ENCODE results near the gene TSPAN9. TPM values are rescaled to one million over a fixed set of nuclear protein-coding genes. Genes with fewer than 3 reads are reported as not detected.

The TSPAN9 gene, protein sequence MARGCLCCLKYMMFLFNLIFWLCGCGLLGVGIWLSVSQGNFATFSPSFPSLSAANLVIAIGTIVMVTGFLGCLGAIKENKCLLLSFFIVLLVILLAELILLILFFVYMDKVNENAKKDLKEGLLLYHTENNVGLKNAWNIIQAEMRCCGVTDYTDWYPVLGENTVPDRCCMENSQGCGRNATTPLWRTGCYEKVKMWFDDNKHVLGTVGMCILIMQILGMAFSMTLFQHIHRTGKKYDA
- 299 TPM for total RNA-seq
- long read RNA-seq, full-length matches to known transcripts, result 21 of 134 reads
- long read RNA-seq, partial matches to known transcripts, result 73 of 134 reads
- long read RNA-seq, other reads (novel, unspliced or antisense), result 40 of 134 reads

DNA sequence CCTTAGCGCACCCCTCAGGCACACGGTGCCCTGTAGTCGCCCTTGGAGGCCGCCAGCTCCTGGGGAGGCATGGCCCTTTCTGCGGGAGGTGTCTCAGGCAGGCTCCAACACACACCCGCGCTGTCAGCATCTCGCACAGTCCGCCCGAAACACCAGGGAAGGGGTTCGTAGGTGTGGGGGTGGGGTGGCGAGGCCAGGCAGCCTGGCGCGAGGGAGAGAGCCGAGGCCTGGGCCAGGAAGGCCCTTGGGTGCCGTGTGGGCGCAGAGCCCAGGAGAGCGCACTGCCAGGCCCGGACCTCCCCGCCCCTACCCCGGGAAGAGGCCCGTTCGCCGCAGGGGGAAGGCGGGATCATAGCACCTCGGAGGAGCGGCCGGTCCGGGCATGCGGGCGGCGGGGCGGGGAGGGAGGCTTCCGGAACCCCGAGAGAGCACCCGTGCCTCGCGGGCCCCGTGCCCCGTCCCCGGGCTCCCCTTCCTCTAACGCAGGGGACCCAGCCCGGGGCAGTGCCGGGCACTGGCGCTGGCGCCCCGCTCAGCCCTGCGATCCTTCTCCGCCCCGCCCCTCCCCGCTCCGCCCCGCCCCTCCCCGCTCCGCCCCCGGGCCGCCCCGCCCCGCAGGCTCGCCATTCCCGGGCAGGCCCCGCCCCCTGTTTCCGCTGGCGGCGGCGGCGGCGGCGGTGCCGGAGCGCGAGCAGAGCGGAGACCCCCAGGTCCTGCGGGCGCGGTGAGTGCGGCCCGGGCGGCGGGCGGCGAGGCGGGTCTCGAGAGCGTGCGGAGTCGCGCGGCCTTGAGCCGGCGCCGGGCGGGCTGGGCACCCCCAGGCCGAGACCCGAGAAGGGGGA, at the start of gene TSPAN9:
Gene TSPAN9, plus strand, starts transcription at position 650 of the 842 bp plus-strand sequence. CDS start 123,815 bp downstream, outside the sequence.
- DNase-seq (ENCODE audit: low spot score), result peak; percentile 87
- intact Hi-C loops (cut with DNase I), result loop anchor here (2.0 kb wide), 1 partner anchor 54 kb away; no protein-coding TSS in a partner anchor

DNA sequence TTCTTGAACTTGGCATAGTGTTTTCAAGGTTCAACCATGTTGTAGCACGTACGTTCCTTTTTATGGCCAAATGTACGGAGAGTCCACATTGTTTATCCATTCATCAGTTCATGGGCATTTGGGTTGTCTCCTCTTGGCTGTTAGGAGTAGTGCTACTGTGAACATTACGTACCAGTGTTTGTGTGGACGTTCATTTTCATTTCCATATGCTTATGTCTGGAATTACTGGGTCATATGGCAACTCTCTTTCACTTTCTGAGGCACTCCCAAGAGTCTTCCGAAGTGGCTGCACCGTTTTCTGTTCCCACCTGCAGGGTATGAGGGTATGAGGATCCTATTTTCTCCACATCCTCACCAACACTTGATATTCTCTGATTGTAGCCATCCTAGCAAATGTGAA, 49.1 kb upstream of the TSPAN9 start:
- intact Hi-C loops (cut with DNase I), result no loop called here
- DNase-seq (ENCODE audit: low spot score), result no peak

DNA sequence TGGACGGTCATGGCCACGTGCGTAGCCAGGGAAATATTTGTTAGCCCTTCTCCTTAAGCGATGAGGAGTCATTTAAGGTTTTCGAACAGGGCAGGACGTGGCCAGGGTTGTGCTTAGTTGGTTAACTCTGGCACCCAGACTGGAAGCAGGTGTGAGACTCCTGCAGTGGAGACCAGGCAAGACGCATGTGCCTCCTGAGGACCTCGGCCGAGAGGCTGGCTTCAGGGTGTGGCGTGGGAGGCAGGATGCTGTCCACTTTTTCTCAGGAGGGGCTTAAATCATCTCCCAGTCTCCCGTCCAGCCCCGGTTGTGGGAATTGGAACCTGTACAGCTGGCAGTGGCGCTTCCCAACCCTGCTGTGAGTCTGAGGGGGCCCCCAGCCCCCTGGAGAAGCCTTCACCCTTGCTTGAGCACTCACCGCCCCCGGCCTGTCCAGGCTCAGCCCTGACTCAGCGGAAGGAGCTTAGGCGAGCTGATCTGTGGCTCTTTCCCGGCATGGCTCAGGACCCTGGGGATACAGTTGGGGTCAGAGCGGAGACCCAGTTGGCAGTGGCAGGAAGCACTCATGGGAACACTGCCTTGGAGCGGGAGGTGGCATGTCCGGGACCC, 46.3 kb upstream of the TSPAN9 start:
- intact Hi-C loops (cut with DNase I), result no loop called here
- no peak for DNase-seq (ENCODE audit: low spot score)

GRCh38 chr12:3032161-3032560, 45.0 kb upstream of the TSPAN9 start:
- DNase-seq (ENCODE audit: low spot score), result no peak
- intact Hi-C loops (cut with DNase I), result no loop called here

DNA sequence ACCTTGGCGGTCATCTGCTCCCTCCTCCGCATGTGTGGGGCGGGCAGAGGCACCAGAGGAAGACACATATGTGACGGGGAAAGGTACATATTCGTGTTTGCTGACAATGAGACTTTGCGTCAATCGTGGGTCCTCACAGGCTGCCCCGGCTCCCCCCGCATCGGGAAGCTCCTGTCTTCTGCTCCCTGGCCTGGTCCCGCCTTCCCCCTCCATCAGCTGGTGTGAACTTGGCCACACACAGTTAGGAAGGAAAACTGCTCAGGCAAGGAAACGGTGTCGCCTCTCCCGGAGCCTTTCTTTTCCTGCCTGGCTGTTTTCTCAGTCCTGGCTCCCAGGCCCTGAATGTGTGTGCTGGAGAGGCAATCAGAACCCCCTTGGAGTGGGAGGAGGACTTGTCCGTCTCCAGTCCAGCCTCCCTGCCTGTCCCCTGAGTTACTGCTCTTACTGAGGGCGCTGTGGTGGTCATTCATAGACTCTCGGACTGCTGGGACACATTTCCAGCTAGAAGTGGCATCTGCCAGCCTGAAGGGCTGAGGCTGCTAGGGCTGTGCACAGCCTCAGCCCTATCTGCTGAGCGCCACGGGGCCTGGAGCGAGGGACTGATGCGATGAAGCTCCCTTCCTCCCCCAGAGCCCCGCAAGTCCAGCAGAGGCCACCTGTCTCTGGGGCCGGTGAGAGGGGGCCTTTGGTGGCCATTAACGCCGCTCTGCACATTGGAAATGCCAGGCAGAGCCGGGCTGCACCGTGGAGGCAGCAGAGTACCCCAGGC, 44.2 kb upstream of the TSPAN9 start:
- DNase-seq (ENCODE audit: low spot score), result no peak
- intact Hi-C loops (cut with DNase I), result no loop called here

GRCh38 chr12:3033539-3033867, 43.7 kb upstream of the TSPAN9 start:
- intact Hi-C loops (cut with DNase I), result no loop called here
- no peak for DNase-seq (ENCODE audit: low spot score)

DNA sequence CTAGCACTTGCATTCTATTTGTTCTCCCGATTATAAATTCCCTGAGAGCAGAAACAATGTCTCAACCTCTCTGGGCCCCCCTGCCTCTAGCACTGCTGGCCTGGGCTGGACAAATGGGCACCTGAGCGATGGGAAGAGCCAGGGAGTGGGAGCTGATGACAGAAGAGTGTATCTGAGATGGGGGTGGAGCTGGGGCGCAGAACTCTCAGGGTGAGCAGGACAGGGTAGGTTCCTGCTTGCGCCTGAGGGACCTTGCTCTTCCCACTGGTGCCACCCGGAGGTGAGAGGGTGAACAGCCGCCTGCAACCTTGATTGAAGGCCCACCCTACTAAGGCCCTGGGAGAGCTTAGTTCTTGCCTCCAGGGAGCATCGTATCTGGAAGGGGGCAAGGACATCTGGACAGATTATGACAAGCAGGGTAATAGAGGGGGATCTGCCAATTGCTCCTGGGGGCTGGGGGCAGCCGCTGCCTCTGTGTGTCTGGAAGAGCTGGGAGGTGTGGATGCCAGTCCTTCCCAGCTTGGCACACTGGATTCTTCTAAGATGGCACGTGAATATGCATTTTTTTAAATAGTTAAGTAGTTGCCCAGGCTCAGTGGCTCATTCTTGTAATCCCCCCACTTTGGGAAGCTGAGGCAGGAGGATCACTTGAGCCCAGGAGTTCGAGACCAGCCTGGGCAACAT, 43.0 kb upstream of the TSPAN9 start:
- no peak for DNase-seq (ENCODE audit: low spot score)
- intact Hi-C loops (cut with DNase I), result loop anchor here (2.0 kb wide), 2 partner anchors 75 to 149 kb away; partner anchors contain the start of gene TEAD4

DNA sequence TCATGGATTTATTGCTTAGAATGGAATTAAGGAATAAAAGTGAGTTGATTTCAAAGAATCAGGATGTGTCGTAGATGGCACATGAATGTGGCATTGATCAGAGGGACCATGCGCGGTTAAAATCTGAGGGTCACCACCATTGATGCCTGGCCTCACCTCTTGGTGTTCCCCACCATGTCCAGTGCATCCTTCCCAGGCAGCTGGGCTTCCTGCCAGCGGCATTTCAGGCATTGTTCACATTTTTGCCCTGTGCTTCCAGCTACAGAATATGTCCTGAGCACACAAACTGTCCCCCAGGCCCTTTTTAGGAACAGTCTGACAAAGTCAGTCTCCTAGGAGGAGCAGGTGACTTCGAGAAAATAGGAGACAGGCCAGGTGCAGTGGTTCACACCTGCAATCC, 42.0 kb upstream of the TSPAN9 start:
- intact Hi-C loops (cut with DNase I), result loop anchor here (2.0 kb wide), 2 partner anchors 76 to 150 kb away; partner anchors contain the start of gene TEAD4
- no peak for DNase-seq (ENCODE audit: low spot score)

DNA sequence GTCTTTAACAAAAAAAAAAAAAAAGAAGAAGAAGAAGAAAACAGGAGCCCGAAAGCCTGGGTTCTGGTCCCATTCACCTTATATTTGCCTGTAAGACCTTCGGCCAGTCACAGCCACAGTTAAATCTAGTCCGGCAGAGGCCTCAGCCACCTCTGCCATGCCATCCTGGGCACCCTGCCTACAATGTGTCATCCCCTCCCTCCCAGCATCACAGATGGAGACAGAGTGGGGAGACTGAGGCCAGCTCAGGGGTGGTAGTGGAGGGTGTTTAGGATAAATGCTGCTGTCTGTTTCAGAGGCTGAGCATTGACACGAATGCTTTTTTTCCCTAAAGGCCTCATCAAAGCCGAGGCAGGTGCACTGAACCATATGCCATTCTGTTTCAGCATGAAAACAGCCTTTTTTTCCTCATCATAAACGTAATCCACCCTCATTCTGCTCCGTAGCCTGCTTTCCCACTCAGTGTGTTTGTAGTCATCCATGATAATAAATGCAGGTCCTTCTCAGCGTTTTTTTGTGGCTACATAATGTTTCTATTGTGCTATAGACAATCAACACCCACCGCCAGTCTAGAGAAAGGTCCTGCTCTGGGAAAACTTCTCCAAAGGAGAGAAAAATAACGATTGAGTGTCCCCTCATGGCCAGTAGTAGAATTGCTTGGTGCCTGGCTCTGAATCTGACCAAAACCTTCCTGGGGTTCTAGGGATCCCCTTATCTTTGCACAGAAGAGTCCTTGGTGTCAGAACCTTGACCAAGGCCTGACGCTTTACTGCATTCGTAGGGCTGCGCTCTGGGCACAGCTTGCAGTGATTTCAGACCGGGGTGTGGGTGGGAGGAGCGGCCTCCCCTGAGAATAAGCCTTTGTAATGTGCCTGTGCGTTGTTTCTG, 41.1 kb upstream of the TSPAN9 start:
- intact Hi-C loops (cut with DNase I), result loop anchor here (2.0 kb wide), 2 partner anchors 77 to 151 kb away; partner anchors contain the start of gene TEAD4
- DNase-seq (ENCODE audit: low spot score), result no peak

GRCh38 chr12:3036901-3037600, 40.1 kb upstream of the TSPAN9 start:
- no peak for DNase-seq (ENCODE audit: low spot score)
- intact Hi-C loops (cut with DNase I), result no loop called here

GRCh38 chr12:3038166-3038565, 39.0 kb upstream of the TSPAN9 start:
- DNase-seq (ENCODE audit: low spot score), result no peak
- intact Hi-C loops (cut with DNase I), result no loop called here

DNA sequence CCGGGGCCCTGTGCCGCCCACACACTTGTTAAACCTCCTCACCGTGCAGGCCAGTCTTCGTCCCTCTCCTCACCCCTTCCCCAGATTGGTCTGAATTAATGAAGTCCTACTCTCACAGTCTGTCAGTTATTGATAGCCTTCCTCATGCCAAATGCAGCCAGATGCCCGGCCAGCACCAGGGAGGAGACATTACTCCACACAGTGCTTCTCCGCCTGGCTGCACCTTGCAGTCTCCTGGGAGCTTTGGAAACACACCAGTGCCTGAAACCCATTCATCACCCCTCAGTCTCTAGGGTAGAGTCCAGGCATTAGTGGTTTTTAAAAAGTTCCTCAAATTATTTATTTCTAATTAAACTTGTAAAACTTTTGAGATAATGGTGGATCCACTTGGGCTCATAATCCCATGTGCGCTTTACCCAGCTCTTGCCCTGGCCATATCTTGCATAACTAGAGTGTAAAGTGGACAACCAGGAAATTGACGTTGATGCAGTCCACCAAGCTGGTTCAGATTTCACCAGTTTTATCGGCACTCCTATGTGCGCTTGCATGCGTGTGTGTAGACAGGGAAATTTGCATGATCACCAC, 38.2 kb upstream of the TSPAN9 start:
- intact Hi-C loops (cut with DNase I), result no loop called here
- DNase-seq (ENCODE audit: low spot score), result no peak

GRCh38 chr12:3040026-3040656, 37.0 kb upstream of the TSPAN9 start:
- DNase-seq (ENCODE audit: low spot score), result no peak
- intact Hi-C loops (cut with DNase I), result loop anchor here (2.0 kb wide), 1 partner anchor 187 kb away; no protein-coding TSS in a partner anchor

GRCh38 chr12:3040663-3041544, 36.3 kb upstream of the TSPAN9 start:
- no peak for DNase-seq (ENCODE audit: low spot score)
- intact Hi-C loops (cut with DNase I), result loop anchor here (2.0 kb wide), 1 partner anchor 188 kb away; no protein-coding TSS in a partner anchor

DNA sequence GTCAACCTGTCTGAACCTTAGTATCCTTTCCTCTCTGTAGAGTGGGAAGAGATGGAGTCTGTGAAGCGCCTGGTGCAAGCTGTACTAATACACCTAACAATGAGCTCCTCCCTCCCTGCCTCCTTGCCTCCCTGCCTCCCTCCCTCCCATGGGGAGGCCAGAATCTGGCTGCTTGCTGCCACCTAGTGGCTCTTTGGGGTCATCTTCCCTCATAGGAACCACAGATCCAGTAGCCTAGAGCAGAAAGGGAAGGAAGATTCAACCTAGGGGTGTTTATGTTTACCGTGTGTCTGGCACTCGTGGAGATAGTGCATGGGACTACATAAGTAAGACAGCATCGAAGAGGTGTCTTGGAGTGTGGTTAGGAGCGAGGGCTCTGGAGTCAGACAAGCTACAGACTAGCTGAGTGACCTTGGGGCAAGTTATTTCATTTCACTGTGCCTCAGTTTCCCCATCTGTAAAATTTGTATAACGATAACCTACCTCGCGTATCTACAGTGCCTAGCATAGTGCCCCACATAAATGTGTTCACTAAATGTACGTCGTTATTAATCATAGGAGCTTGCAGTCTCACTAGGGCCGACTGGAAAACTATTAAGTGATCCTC, 35.5 kb upstream of the TSPAN9 start:
- intact Hi-C loops (cut with DNase I), result loop anchor here (2.0 kb wide), 1 partner anchor 189 kb away; no protein-coding TSS in a partner anchor
- no peak for DNase-seq (ENCODE audit: low spot score)
